ENCODE measurements around the gene PXT1. TPM values are rescaled to one million over a fixed set of nuclear protein-coding genes. Genes with fewer than 3 reads are reported as not detected.
"Not testable (repeated sequence)": the region's sequence is repeated elsewhere in the genome, so short reads cannot be mapped to it uniquely, and the experiment has no call there.

The PXT1 gene
- total RNA-seq, 1 experiment from 2014 or later: not detected

DNA sequence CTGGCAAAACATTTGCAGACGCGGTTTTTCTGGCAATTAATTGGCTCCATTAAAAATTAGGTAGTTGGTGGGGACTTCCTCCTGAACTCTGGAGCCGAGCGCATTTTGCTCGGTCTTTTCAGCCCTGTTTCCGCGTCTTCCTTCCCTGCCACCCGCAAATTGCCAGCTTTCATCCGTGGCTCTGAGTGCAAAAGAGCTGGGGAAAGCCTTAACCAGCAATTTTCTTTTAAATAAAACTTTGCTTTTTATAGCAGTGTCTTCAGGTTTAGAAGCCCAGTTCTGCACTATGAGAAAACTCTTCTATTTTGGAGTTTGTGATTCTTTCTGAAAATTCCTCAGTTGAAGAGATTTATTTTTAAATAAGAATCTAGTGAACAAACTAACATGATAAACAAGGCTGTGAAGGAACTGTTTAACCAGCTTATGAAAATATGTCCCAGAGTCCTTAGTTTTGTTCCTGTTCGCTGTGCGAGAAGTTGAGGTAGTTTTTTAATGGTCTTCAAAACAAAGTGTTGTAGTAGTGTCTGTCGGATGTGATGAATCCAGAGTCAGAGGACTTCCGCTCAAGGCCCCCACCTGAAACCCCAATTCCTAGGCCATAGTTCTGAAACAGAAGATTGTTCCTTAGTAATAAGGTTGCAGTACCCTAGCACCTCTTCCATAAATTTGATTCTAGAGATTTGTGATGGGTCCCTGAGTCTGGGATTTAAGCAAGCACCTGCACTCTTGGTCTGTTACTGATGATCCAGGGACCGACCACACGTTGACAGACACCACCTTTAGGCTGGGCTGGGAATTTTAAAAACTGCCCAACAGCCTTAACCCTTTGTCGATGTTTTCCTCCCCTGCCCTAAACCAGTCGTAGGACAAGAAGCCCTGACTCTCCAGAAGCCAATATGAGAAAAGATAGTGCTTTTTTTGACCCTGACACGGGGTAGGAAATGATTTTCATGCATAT lies 1.1 kb upstream of the PXT1 start:
- peak; percentile 22 for DNase-seq (ENCODE audit: low read depth)

DNA sequence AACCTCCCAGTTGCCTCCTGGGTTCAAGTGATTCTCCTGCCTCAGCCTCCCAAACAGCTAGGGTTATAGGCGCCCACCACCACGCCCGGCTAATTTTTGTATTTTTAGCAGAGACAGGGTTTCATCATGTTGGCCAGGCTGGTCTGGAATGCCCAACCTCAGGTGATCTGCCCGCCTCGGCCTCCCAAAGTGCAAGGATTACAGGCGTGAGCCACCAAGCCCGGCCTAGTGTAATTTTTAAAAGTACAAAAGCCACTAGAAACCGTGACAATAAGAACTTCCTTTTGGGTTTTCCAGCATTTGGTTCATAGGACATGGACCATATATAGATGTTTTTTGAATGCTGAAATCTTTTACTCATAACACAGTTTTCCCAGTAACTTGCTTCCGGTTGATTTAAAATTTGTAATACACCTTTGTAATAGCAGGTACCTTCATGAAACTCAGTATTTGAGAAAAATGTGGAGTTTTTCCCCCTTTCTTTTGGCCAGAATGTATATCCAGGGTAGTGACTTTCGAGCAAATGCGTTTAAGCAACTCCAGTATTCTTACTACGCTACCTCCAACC lies 467 bp downstream of the PXT1 start:
- DNase-seq (ENCODE audit: low read depth): no peak

DNA sequence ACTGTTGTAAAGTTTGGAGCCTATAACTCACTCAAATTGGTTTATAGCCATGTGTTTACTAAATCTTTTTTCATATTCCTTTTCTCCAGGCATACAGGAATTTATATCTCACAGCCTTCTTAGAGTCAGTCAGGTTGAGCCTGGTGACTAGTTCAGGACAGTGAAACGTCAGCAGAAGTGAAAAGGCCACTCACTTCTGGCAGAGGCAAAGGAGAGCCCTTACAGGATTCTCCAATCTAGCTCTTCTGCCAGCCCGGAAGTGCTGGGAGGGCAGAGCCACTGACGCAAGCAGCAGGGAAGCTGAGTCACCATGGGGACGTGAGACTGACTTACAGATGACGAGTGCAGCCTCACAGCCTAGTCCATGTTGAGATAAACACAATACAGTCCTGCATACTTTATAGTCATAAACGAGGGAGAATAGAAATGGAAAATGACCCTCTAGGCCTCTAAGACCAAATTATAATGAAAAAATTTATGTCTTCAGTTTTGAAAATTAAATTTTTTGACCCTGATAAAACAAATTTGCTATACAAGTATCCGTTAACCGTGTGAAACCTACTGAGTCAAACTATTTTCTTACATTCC lies 1.3 kb downstream of the PXT1 start:
- DNase-seq (ENCODE audit: low read depth): peak; percentile 99

DNA sequence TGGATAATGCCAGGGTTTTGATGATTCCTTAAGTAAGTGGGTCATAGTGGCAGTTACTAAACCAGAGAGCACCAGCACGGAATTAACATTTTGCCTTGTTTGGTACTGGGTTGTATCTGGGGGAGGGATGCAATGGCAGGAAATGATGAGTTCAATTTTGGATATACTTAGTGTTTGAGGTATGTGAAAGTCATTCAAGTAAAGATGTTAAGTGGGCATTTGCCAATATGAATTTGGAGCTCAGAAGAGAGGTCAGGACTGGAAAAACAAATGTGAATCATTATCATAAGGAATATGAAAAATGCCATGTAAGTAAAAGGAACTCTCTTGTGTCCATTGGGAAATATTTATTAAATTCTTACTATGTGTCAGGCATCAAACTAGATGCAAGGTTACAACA lies 6.2 kb downstream of the PXT1 start:
- DNase-seq (ENCODE audit: low read depth): peak; percentile 25

DNA sequence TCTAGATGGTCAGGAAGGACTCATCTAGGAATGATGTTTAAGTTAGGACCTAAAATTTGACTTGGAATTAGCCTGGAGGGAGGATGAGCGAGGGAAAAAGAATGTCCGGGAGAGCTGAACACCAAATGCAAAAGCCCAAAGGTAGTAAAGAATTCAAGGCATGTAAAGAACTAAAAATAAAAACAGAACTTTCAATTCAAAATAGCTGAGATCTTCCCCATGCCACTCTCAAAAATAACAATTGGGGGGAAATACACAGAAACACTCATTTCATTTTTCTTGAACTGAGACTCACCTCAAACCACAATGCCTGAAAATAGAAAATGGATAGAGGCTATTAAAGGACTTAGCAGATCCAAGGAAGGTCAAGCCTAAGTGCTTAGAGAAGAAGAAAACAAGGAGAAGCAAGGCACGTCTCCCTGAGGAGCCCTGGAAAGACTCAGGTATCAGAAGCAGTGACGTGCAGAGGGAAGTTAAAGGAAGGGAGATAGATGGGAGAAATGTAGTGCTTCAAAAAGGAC lies 10.4 kb downstream of the PXT1 start:
- no peak for DNase-seq (ENCODE audit: low read depth)

DNA sequence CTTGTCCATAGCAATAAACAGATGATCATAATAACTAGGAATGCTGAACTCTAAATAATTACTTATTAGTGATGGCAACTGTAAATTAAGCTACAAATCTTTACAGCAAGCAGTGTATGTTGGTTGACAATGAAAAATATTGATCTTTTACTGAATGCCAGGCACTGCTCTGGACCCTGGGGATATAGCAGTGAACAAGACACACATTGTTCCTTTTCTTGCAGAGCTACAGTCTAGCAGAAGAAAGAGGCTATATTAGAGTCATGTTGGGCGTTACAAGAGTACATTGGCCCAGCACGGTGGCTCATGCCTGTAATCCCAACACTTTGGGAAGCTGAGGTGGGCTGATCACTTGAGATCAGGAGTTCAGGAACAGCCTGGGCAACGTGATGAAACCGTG lies 11.5 kb downstream of the PXT1 start:
- DNase-seq (ENCODE audit: low read depth): no peak

- DNase-seq (ENCODE audit: low read depth): no peak
Observed at GRCh38 chr6:36430351-36430750, 12.3 kb downstream of the PXT1 start.

DNA sequence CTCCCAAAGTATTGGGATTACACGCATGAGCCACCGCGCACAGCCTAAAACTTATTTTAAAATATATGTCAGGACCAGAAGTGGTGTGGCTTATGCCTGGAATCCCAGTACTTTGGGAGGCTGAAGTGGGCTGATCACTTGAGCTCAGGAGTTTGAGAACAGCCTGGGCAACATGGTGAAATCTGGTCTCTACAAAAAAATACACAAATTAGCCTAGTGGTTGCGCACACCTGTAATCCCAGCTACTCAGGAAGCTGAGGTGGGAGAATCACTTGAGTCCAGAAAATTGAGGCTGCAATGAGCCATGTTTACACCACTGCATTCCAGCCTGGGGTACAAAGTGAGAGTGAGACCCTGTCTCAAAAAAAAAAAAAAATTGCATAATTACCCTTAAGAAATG lies 13.7 kb downstream of the PXT1 start:
- DNase-seq (ENCODE audit: low read depth): no peak

- DNase-seq (ENCODE audit: low read depth): no peak
Observed at GRCh38 chr6:36426622-36427021, 16.0 kb downstream of the PXT1 start.

GRCh38 chr6:36423101-36423824 lies 19.4 kb downstream of the PXT1 start:
- DNase-seq (ENCODE audit: low read depth): peak; percentile 100

- DNase-seq (ENCODE audit: low read depth): no peak
Observed at GRCh38 chr6:36422714-36423100, 19.9 kb downstream of the PXT1 start.

DNA sequence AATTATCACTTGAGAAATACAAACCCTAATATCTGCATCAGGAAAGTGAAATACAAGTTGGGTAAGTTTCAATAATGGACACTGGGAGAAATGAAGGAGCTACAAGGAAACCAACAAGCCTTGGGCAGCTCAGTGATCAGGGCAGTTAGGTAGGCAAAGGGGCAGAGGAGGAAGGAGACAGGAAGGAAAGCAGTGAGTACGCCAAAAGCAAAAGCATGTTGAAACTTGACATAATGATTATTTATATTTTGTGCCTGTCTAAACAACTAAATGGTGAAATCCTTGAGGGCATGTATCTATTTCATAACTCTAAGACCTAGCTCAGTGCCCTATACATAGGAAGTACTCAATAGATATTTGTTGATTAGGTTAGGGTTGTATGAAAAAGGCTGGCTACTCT lies 23.3 kb downstream of the PXT1 start:
- DNase-seq (ENCODE audit: low read depth): no peak

GRCh38 chr6:36418558-36418957 lies 24.1 kb downstream of the PXT1 start:
- DNase-seq (ENCODE audit: low read depth): peak; percentile 15

GRCh38 chr6:36414481-36414880 lies 28.2 kb downstream of the PXT1 start:
- DNase-seq (ENCODE audit: low read depth): no peak

GRCh38 chr6:36413489-36414480 lies 28.9 kb downstream of the PXT1 start:
- DNase-seq (ENCODE audit: low read depth): no peak

GRCh38 chr6:36409718-36410117 lies 32.9 kb downstream of the PXT1 start:
- DNase-seq (ENCODE audit: low read depth): not testable (repeated sequence)

DNA sequence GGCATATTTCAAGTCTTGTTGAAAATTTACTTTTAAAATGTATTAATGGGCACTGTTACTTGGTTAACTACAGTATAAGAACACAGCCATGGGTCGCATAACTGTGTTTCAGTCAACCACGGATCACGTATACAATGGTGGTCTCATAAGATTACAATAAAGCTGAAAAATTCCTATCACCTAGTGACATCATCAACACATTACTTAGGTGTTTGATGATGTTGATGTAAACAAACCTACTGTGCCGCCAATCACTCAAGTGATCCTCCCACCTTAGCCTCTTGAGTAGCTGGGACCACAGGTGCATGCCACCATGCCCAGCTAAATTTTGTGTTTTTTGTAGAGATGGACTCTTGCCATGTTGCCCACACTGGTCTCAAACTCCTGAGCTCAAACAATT lies 38.5 kb downstream of the PXT1 start:
- no peak for DNase-seq (ENCODE audit: low read depth)

GRCh38 chr6:36402481-36402880 lies 40.2 kb downstream of the PXT1 start:
- DNase-seq (ENCODE audit: low read depth): no peak

- no peak for DNase-seq (ENCODE audit: low read depth)
Observed at GRCh38 chr6:36399970-36400369, 42.7 kb downstream of the PXT1 start.

- DNase-seq (ENCODE audit: low read depth): no peak
Observed at GRCh38 chr6:36392621-36393020, 50.0 kb downstream of the PXT1 start.

- no peak for DNase-seq (ENCODE audit: low read depth)
Observed at GRCh38 chr6:36389353-36389752, 53.3 kb downstream of the PXT1 start.
